ENCODE data around the gene COMP. TPM values are rescaled to one million over a fixed set of nuclear protein-coding genes. Genes with fewer than 3 reads are reported as not detected.

The COMP gene
- total RNA-seq, 6 donors from 2014 or later = 1.8 to 8.5 (median 4.3) TPM; not detected in 2

GRCh38 chr19:18773682-18774081 is 17.4 kb downstream of the COMP start:
- H3K27ac ChIP-seq = no peak overlapping the region
- DNase-seq (no peak), ATAC-seq (ENCODE audit: low FRiP score in 2 of 2) (no peak)
- no peak overlapping the region for H3K4me3 ChIP-seq
- H3K36me3 ChIP-seq = peaks cover 0 to 5% (median 0%) of the 10 kb centered on the region in 4 donors
- H3K27me3 ChIP-seq = no peaks in the 10 kb centered on the region
- TF ChIP-seq CTCF (IDR thresholded peaks at IDR 0.05) = no peak
- no peak for TF ChIP-seq POLR2AphosphoS5 (IDR thresholded peaks at IDR 0.05)
- TF ChIP-seq EP300 (IDR thresholded peaks at IDR 0.05) = no peak
- TF ChIP-seq POLR2A (IDR thresholded peaks at IDR 0.05) = no peak
- WGBS, 2 donors = 90 to 93% methylated on average over 3 to 9 of the region's 9 CpGs
- H3K9me3 ChIP-seq = no peaks in the 10 kb centered on the region
- peaks cover 0 to 17% (median 6%) of the 10 kb centered on the region in 4 donors for H3K4me1 ChIP-seq

- WGBS, 2 donors = 83% methylated on average over 13 to 25 of the region's 27 CpGs
- Histone ChIP-seq H3K4me3 (no peak overlapping the region), H3K27ac (no peak overlapping the region), H3K4me1 (peaks cover 0 to 19% (median 9%) of the 10 kb centered on the region in 4 donors), H3K9me3 (no peaks in the 10 kb centered on the region), H3K36me3 (peaks cover 0 to 5% (median 0%) of the 10 kb centered on the region in 4 donors), H3K27me3 (no peaks in the 10 kb centered on the region)
- TF ChIP-seq POLR2AphosphoS5 (IDR thresholded peaks at IDR 0.05) = no peak
- ATAC-seq (ENCODE audit: low FRiP score in 2 of 2) (no peak), DNase-seq (peak in 1 of 2 donors; percentile 62)
Measured at GRCh38 chr19:18772620-18773587, 18.2 kb downstream of the COMP start.

- Histone ChIP-seq H3K4me3 (no peak overlapping the region), H3K4me1 (peaks cover 0 to 19% (median 9%) of the 10 kb centered on the region in 4 donors), H3K27ac (no peak overlapping the region), H3K36me3 (peaks cover 0 to 5% (median 0%) of the 10 kb centered on the region in 4 donors), H3K27me3 (no peaks in the 10 kb centered on the region), H3K9me3 (no peaks in the 10 kb centered on the region)
- DNase-seq (peak in 1 of 2 donors; percentile 72), ATAC-seq (ENCODE audit: low FRiP score in 2 of 2) (no peak)
- no peak for TF ChIP-seq CTCF (IDR thresholded peaks at IDR 0.05)
- no peak for TF ChIP-seq EP300 (IDR thresholded peaks at IDR 0.05)
- TF ChIP-seq POLR2AphosphoS5 (IDR thresholded peaks at IDR 0.05) = no peak
- TF ChIP-seq POLR2A (IDR thresholded peaks at IDR 0.05) = no peak
- 92 to 93% methylated on average over 29 to 36 of the region's 36 CpGs for WGBS, 2 donors
Measured at GRCh38 chr19:18771328-18772242, 19.5 kb downstream of the COMP start.

DNA sequence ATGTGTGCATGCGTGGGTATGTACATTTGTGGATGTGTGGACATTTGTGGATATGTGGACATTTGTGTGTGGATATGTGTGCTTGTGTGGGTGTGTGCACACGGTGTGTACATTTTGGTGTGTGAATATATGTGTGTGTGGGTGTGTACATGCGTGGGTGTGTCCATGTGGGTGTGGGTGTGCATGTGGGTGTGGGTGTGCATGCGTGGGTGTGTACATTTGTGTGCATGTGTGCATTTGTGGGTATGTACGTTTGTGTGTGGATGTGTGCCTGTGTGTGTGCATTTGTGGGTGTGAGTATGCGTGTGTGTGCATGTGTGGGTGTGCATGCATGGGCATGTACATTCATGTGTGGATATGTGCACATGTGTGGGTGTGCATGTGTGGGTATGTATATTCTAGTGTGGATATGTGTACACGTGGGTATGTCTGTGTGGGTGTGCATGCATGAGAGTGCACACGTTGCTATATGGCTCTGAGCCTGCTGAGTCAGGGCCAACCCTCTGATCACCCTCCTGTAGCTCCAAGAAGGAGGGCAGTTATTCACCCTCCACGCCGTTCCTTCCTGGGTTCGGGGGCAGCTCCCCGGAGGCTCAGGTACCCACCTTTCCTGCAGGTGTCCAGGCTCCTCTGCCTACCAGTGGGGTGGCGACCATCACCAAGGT is 20.3 kb downstream of the COMP start:
- TF ChIP-seq CTCF (IDR thresholded peaks at IDR 0.05) (no peak), POLR2A (IDR thresholded peaks at IDR 0.05) (no peak), POLR2AphosphoS5 (IDR thresholded peaks at IDR 0.05) (no peak), EP300 (IDR thresholded peaks at IDR 0.05) (no peak)
- peaks cover 0 to 19% (median 9%) of the 10 kb centered on the region in 4 donors for H3K4me1 ChIP-seq
- H3K4me3 ChIP-seq = no peak overlapping the region
- H3K36me3 ChIP-seq = peaks cover 0 to 4% (median 0%) of the 10 kb centered on the region in 4 donors
- H3K27ac ChIP-seq = no peak overlapping the region
- DNase-seq = no peak
- no peaks in the 10 kb centered on the region for H3K27me3 ChIP-seq
- no peaks in the 10 kb centered on the region for H3K9me3 ChIP-seq
- ATAC-seq (ENCODE audit: low FRiP score in 2 of 2) = no peak
- 81 to 89% methylated on average over 12 to 13 of the region's 13 CpGs for WGBS, 2 donors
